Keratinocyte (primary cell): Measurements from ENCODE around the gene SFMBT2. TPM values are rescaled to one million over a fixed set of nuclear protein-coding genes. Genes with fewer than 3 reads are reported as not detected.

Experiments used
- DNase-seq: peaks from one replicate; pipeline ENCODE4 v3.0.0-alpha.2; 2011; ENCODE audit warnings: low read depth, missing footprints, low spot score
- FAIRE-seq: peaks from 2 replicates; lab custom pipeline; 2011; peaks lifted over from hg19 to GRCh38; lab: Jason Lieb, UNC
- H2AFZ ChIP-seq: 2 replicates; pipeline ENCODE4 v1.6.0; 2012; ENCODE audit warnings: low read length, control low read depth, inconsistent platforms; ENCODE audit not compliant: control insufficient read depth
- H3K27ac ChIP-seq: 2 replicates; pipeline ENCODE4 v1.5.1; 2011; ENCODE audit warnings: low read length; ENCODE audit not compliant: control insufficient read depth, insufficient read depth
- H3K27me3 ChIP-seq: 3 replicates; pipeline ENCODE4 v1.6.0; 2011; ENCODE audit warnings: low read length; ENCODE audit not compliant: control insufficient read depth, insufficient read depth; ENCODE audit errors: extremely low read depth
- H3K36me3 ChIP-seq, 2 experiments: 2 replicates in 1 of 2; 3 replicates in 1 of 2; pipeline ENCODE4 v1.5.1; 2011; ENCODE audit warnings: low read length in 2 of 2, mild to moderate bottlenecking in 1 of 2; ENCODE audit not compliant: control insufficient read depth in 2 of 2, insufficient read depth in 2 of 2; ENCODE audit errors: extremely low read depth in 1 of 2
- H3K4me1 ChIP-seq: 3 replicates; pipeline ENCODE4 v1.5.1; 2011; ENCODE audit warnings: low read length; ENCODE audit not compliant: control insufficient read depth, insufficient read depth; ENCODE audit errors: extremely low read depth
- H3K4me2 ChIP-seq: 3 replicates; pipeline ENCODE4 v1.6.0; 2011; ENCODE audit warnings: low read depth, low read length; ENCODE audit not compliant: control insufficient read depth, insufficient read depth; ENCODE audit errors: extremely low read depth
- H3K4me3 ChIP-seq, 3 experiments: fragments of 200-600 bp in 1 of 3; sonication (generic) in 1 of 3; 2 replicates in 2 of 3; 3 replicates in 1 of 3; pipeline ENCODE4 v1.5.1; 2011 to 2016; ENCODE audit warnings: low read length in 3 of 3, mild to moderate bottlenecking in 3 of 3, control low read depth in 2 of 3, inconsistent platforms in 1 of 3, low read depth in 1 of 3, mixed read lengths in 1 of 3, mixed run types in 1 of 3, moderate library complexity in 1 of 3; ENCODE audit not compliant: control insufficient read depth in 2 of 3, insufficient read depth in 2 of 3; ENCODE audit errors: extremely low read depth in 1 of 3
- H3K79me2 ChIP-seq: 2 replicates; pipeline ENCODE4 v1.6.0; 2012; ENCODE audit warnings: low read length; ENCODE audit not compliant: control insufficient read depth, insufficient read depth
- H3K9ac ChIP-seq: 3 replicates; pipeline ENCODE4 v1.6.0; 2011; ENCODE audit warnings: low read length; ENCODE audit not compliant: control insufficient read depth, insufficient read depth; ENCODE audit errors: extremely low read depth
- H3K9me1 ChIP-seq: 3 replicates; pipeline ENCODE4 v1.6.0; 2011; ENCODE audit warnings: low read length; ENCODE audit not compliant: control insufficient read depth, insufficient read depth; ENCODE audit errors: extremely low read depth
- H3K9me3 ChIP-seq: 2 replicates; pipeline ENCODE4 v1.5.1; 2012; ENCODE audit warnings: low read depth, low read length; ENCODE audit not compliant: control insufficient read depth
- H4K20me1 ChIP-seq: 3 replicates; pipeline ENCODE4 v1.6.0; 2011; ENCODE audit warnings: low read length; ENCODE audit not compliant: control insufficient read depth, insufficient read depth; ENCODE audit errors: extremely low read depth
- EZH2 ChIP-seq: IDR thresholded peaks from one replicate; pipeline ENCODE4 v1.6.1; 2012; ENCODE audit warnings: inconsistent platforms, mild to moderate bottlenecking, low read length, moderate library complexity
- dilution Hi-C: fragments of 300-500 bp; cut with MboI; formaldehyde crosslinking; loops from one replicate; pipeline ENCODE4 v1.7.0; 2020; ENCODE audit warnings: low sequenced_read_pairs; ENCODE audit not compliant: extremely low pct_ligation_motif_present
- polyA plus RNA-seq, 5 experiments: library from polyadenylated mRNA; depleted of rRNA in 3 of 5; stranded (reverse) in 3 of 5; stranded (forward) in 1 of 5; unstranded in 1 of 5; fragments of >200 nt; gene quantifications; 1 replicate in 1 of 5; 2 replicates in 3 of 5; 3 replicates in 1 of 5; pipeline versions ENCODE4 v1.2.1 to v1.2.3, GENCODE V29; 2011 to 2012; ENCODE audit warnings: missing spikeins in 2 of 5, low read depth in 1 of 5, low replicate concordance in 1 of 5
- TF ChIP-seq, protein P1 (sequence below), 3 experiments: IDR thresholded peaks in 1 of 3; conservative IDR thresholded peaks in 1 of 3; optimal IDR thresholded peaks in 1 of 3; 2 replicates in 2 of 3; 3 replicates in 1 of 3; pipeline versions ENCODE3 to v1.5.1; 2011; ENCODE audit warnings: low read length in 3 of 3, mild to moderate bottlenecking in 3 of 3, moderate library complexity in 2 of 3, control low read depth in 1 of 3, inconsistent platforms in 1 of 3; ENCODE audit not compliant: insufficient read depth in 2 of 3; ENCODE audit errors: extremely low read depth in 1 of 3

The SFMBT2 gene
- polyA plus RNA-seq, 1 donor (not counting 4 experiments of a cell fraction or from before 2014, with no cell fraction given) = 0.71 TPM

DNA sequence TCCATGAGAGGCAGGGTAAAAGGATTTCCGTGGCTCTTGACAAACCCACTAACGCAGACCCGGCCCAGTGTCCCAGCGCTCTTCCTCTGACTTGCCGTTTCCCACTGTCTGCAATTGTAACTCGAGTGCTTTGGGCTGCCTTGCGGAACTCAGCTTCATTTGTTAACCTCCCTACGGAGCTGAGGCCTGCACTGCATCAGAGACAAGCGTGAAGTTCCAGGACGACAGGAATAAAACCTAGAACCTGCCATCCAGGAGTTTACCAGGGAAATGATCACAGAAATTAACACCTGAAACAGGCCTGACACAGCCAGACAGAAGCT lies 76.2 kb downstream of the SFMBT2 start:
- Histone ChIP-seq H4K20me1 (no peaks in the 10 kb centered on the region), H2AFZ (no peak overlapping the region)
- FAIRE-seq = no peak

DNA sequence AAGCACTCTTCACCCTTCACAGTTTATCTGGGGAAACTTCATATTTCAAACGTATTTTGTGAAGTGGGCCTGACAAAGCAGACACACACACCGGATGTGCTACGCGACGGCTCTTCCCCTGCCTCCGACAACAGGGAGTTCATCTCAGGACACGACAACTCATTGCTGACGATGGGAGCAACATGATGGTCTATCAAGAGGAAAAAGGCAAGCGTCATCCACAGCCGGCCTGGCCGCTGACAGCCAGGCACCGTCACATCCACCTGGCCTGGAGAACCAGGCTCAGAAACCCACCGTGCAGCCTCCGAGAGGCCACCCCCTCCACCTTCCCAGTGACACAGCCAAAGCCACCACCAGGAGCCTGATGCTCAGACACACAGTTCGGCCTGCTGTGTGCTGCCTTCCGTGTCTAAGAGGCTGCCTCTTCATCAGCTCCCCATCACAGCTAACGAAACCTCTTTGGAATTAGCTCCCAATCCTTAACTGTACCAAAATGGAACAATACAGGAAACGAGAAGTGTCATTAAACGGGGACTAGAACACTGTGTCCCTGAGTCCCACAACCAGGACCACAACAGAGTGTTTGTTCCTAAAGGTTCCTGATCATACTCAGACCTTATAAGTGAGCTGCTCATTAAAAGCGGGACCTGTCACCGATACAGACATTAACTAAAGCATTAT lies 76.7 kb downstream of the SFMBT2 start:
- TF ChIP-seq, protein P1, sequence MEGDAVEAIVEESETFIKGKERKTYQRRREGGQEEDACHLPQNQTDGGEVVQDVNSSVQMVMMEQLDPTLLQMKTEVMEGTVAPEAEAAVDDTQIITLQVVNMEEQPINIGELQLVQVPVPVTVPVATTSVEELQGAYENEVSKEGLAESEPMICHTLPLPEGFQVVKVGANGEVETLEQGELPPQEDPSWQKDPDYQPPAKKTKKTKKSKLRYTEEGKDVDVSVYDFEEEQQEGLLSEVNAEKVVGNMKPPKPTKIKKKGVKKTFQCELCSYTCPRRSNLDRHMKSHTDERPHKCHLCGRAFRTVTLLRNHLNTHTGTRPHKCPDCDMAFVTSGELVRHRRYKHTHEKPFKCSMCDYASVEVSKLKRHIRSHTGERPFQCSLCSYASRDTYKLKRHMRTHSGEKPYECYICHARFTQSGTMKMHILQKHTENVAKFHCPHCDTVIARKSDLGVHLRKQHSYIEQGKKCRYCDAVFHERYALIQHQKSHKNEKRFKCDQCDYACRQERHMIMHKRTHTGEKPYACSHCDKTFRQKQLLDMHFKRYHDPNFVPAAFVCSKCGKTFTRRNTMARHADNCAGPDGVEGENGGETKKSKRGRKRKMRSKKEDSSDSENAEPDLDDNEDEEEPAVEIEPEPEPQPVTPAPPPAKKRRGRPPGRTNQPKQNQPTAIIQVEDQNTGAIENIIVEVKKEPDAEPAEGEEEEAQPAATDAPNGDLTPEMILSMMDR (optimal IDR thresholded peaks at IDR 0.05 in 1 of 3, IDR thresholded peaks at IDR 0.05 in 1 of 3, conservative IDR thresholded peaks at IDR 0.05 in 1 of 3; ENCODE audit: extremely low read depth in 1 of 3, insufficient read depth in 2 of 3, low read length in 3 of 3) = no peak
- no peak for TF ChIP-seq EZH2
- H3K9ac ChIP-seq = no peak overlapping the region

More for the DNA sequence above, 76.2 kb downstream of the SFMBT2 start:
- H3K79me2 ChIP-seq = no peaks in the 10 kb centered on the region
- H3K4me3 ChIP-seq = no peak overlapping the region
- H3K9me1 ChIP-seq = no peaks in the 10 kb centered on the region
- dilution Hi-C loops = no loop called here
- H3K9me3 ChIP-seq = no peaks in the 10 kb centered on the region
- H3K36me3 ChIP-seq = no peaks in the 10 kb centered on the region
- no peak overlapping the region for H3K4me2 ChIP-seq
- TF ChIP-seq EZH2 = no peak
- TF ChIP-seq, protein P1 (optimal IDR thresholded peaks at IDR 0.05 in 1 of 3, IDR thresholded peaks at IDR 0.05 in 1 of 3, conservative IDR thresholded peaks at IDR 0.05 in 1 of 3; ENCODE audit: extremely low read depth in 1 of 3, insufficient read depth in 2 of 3, low read length in 3 of 3) = no peak
- H3K27ac ChIP-seq = no peak overlapping the region
- H3K27me3 ChIP-seq = no peaks in the 10 kb centered on the region
- H3K9ac ChIP-seq = no peak overlapping the region
- DNase-seq = no peak
- H3K4me1 ChIP-seq = no peaks in the 10 kb centered on the region

More for the DNA sequence above, 76.7 kb downstream of the SFMBT2 start:
- H3K9me3 ChIP-seq = no peaks in the 10 kb centered on the region
- H3K79me2 ChIP-seq = no peaks in the 10 kb centered on the region
- H3K4me1 ChIP-seq = no peaks in the 10 kb centered on the region
- no peak overlapping the region for H3K27ac ChIP-seq
- FAIRE-seq = no peak
- H4K20me1 ChIP-seq = no peaks in the 10 kb centered on the region
- no peak overlapping the region for H3K4me3 ChIP-seq
- H3K36me3 ChIP-seq = no peaks in the 10 kb centered on the region
- no peak for DNase-seq
- H2AFZ ChIP-seq = no peak overlapping the region
- dilution Hi-C loops = no loop called here
- no peaks in the 10 kb centered on the region for H3K27me3 ChIP-seq
- H3K9me1 ChIP-seq = no peaks in the 10 kb centered on the region
- no peak overlapping the region for H3K4me2 ChIP-seq
